Upper lobe of left lung (tissue), 4 donors: Measurements from ENCODE around the gene ART3.
"Not testable (repeated sequence)": the region's sequence is repeated elsewhere in the genome, so short reads cannot be mapped to it uniquely, and the experiment has no call there.

Experiments
- CTCF ChIP-seq, 6 experiments: fragments of 450-650 bp in 4 of 6; fragments of 200-600 bp in 2 of 6; sonication (generic) in 2 of 6; IDR thresholded peaks; one replicate each; pipeline ENCODE4 v1.5.1; 2016 to 2019; ENCODE audit warnings: antibody characterized with exemption in 6 of 6
- EP300 ChIP-seq, 4 donors: sonication (generic); formaldehyde crosslinking; IDR thresholded peaks; one replicate each; pipeline ENCODE4 v1.5.1; 2017; ENCODE audit warnings: antibody characterized with exemption in 4 of 4, control low read depth in 2 of 4
- POLR2A ChIP-seq, 4 donors: fragments of 450-650 bp; IDR thresholded peaks; one replicate each; pipeline ENCODE4 v1.5.1; 2016 to 2017; ENCODE audit warnings: antibody characterized with exemption in 4 of 4, mild to moderate bottlenecking in 2 of 4

- TF ChIP-seq CTCF, POLR2A, EP300 (IDR thresholded peaks at IDR 0.05): not testable (repeated sequence)
These were observed 31.2 kb upstream of the ART3 start for GRCh38 chr4:76043306-76043705.
